Heart left ventricle (tissue), 13 donors: ENCODE data around the gene TPH2.

Source experiments
- CTCF ChIP-seq, 12 donors: fragments of 200-600 bp; sonication (generic) in 4 of 12; IDR thresholded peaks; one replicate each; pipeline versions ENCODE4 v1.5.0 to v1.8.0; 2018 to 2022; ENCODE audit warnings: antibody characterized with exemption in 12 of 12, mild to moderate bottlenecking in 5 of 12
- POLR2A ChIP-seq, 2 donors: fragments of 450-650 bp; IDR thresholded peaks; one replicate each; pipeline ENCODE4 v1.6.1; 2017; ENCODE audit warnings: antibody characterized with exemption in 2 of 2, mild to moderate bottlenecking in 2 of 2, moderate library complexity in 2 of 2
- donor health status: ischemic (EF 13 %, LVEDD 7.1; RV severe dilation, severe dysfunction).
- donor health status: DM: no; HTN: yes; CAD: no.
- donor health status: DM: no; HTN: no; CAD: no.
- donor health status: ischemic (EF 25% LVEDD 6.9; RV normal size, moderate dysfunction).
- donor health status: ischemic (EF 25% LVEDD 5.7; RV mildly dilated, moderate dysfunction).
- donor health status: ischemic (EF 35%, LVEDD 5.7; RV mildly dilated, moderate dysfunction).
- donor health status: nonischemic (EF 11% LVEDD 7.7; RV severe dilation, severe dysfunction).
- donor health status: DM: yes; HTN: yes; CAD: no.
- donor health status: PGD.
- donor health status: ischemic (EF 29% LVEDD 5.4; RV normal size, mild dysfunction).
- donor health status: nonischemic (EF 23%, LVEDD 6.1; RV moderate dilation, normal function).

- TF ChIP-seq POLR2A (IDR thresholded peaks at IDR 0.05) (no peak), CTCF (IDR thresholded peaks at IDR 0.05) (no peak)
These were observed 97.7 kb downstream of the TPH2 start for GRCh38 chr12:72036393-72036792.
